PC-3 (cell line): ENCODE results near the gene ZNF445.

ENCODE experiments used
- CTCF ChIP-seq: fragments of 300-600 bp; sonication (generic); conservative IDR thresholded peaks from 2 replicates; pipeline ENCODE4 v1.5.1; 2017; ENCODE audit warnings: antibody characterized with exemption, low read depth, mild to moderate bottlenecking, low read length
- EZH2phosphoT487 ChIP-seq: fragments of 300-600 bp; sonication (generic); IDR thresholded peaks from 2 replicates; pipeline ENCODE4 v1.6.1; 2018; ENCODE audit warnings: mild to moderate bottlenecking, antibody characterized with exemption, low read length, borderline replicate concordance

GRCh38 chr3:44469914-44470313, 7.6 kb downstream of the ZNF445 start:
- TF ChIP-seq CTCF (no peak), EZH2phosphoT487 (no peak)
